ENCODE data around the gene STPG2. TPM values are rescaled to one million over a fixed set of nuclear protein-coding genes. Genes with fewer than 3 reads are reported as not detected.
A peak's percentile ranks its signal among the peaks of the same experiment; 100 is the strongest.

The STPG2 gene
- total RNA-seq, 1 experiment from 2014 or later = 0.61 TPM

DNA sequence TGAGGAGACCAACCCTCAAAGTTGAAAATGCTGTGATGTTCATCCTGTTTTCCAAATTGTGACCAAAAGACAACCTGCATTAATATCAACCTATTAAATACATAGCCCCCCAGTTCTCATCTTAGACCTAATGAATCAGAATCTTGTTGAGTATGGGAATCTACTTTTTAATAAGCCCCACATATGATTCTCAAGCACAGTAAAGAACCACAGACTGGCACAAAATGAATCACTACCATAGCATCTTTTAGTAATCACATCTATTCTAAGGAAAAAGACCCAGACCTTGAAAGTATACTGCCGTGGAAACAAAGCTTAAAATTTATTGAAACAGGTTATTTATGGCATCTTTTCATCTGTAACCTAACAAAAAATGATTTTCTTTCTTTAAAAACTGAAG, 152.9 kb downstream of the STPG2 start:
- POLR2A ChIA-PET = no interaction called here

DNA sequence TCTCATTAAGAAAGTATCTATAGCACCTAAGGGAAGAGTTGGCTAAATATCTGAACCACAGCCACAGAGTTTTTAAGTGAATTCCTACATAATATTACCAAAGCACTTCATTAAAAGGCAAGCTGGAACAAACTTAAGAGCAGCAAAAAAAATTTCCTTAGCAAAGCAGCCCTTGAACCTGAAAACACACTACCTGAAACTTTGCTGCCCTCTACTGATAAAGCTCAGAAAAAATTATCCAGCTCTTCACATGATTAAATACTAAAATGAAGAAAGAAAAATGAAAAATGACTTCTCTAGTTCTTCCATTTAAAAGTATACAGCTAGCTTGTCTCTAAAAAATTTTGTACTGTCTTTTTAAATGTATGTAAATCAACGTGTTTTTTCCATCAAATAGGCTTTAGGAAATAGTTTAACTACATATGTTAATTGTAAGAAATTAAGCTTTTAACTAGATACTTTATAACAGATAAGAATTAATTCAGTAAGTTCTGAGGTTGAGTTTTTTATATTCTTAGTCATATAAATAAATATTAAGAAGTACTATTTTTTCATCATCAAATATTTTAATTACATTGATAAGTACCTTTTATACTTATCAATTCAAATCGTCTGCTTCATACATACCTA, 156.1 kb downstream of the STPG2 start:
- no peak overlapping the region for H3K4me3 Mint-ChIP-seq (ENCODE audit: unreplicated experiment)
- no peaks in the 10 kb centered on the region for H3K9me3 Mint-ChIP-seq (ENCODE audit: unreplicated experiment)
- ChIA-PET POLR2A (interaction anchor here (0.7 kb wide), 1 partner anchor 1463 kb away, joined by 3 read pairs; no protein-coding TSS in a partner anchor), CTCF (interaction anchor here (0.6 to 1.8 kb wide), 8 partner anchors 10 to 1948 kb away, joined by 3 to 7 read pairs (median 3); no protein-coding TSS in a partner anchor)
- TF ChIP-seq, protein P1, sequence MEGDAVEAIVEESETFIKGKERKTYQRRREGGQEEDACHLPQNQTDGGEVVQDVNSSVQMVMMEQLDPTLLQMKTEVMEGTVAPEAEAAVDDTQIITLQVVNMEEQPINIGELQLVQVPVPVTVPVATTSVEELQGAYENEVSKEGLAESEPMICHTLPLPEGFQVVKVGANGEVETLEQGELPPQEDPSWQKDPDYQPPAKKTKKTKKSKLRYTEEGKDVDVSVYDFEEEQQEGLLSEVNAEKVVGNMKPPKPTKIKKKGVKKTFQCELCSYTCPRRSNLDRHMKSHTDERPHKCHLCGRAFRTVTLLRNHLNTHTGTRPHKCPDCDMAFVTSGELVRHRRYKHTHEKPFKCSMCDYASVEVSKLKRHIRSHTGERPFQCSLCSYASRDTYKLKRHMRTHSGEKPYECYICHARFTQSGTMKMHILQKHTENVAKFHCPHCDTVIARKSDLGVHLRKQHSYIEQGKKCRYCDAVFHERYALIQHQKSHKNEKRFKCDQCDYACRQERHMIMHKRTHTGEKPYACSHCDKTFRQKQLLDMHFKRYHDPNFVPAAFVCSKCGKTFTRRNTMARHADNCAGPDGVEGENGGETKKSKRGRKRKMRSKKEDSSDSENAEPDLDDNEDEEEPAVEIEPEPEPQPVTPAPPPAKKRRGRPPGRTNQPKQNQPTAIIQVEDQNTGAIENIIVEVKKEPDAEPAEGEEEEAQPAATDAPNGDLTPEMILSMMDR (IDR thresholded peaks at IDR 0.05; ENCODE audit: unreplicated experiment) = peak; percentile 47
- BruUV-seq (replicated peaks) = no TSS peak
- no peaks in the 10 kb centered on the region for H3K36me3 Mint-ChIP-seq (ENCODE audit: insufficient read depth, unreplicated experiment)
- H3K27ac Mint-ChIP-seq (ENCODE audit: low read depth, unreplicated experiment) = no peak overlapping the region
- H3K27me3 Mint-ChIP-seq (ENCODE audit: insufficient read depth, unreplicated experiment) = no peaks in the 10 kb centered on the region
- DNase-seq (ENCODE audit: unreplicated experiment) = peak; percentile 49
- H3K4me1 Mint-ChIP-seq (ENCODE audit: insufficient read depth, unreplicated experiment) = no peaks in the 10 kb centered on the region
- intact Hi-C loops (cut with micrococcal nuclease) = loop anchor here (2.0 kb wide), 2 partner anchors 266 to 1634 kb away; no protein-coding TSS in a partner anchor

More for the DNA sequence above, 152.9 kb downstream of the STPG2 start:
- no TSS peak for BruUV-seq (replicated peaks)
- Mint-ChIP-seq H3K4me3 (ENCODE audit: unreplicated experiment) (no peak overlapping the region), H3K27me3 (ENCODE audit: insufficient read depth, unreplicated experiment) (no peaks in the 10 kb centered on the region), H3K4me1 (ENCODE audit: insufficient read depth, unreplicated experiment) (peaks cover 4% of the 10 kb centered on the region), H3K36me3 (ENCODE audit: insufficient read depth, unreplicated experiment) (no peaks in the 10 kb centered on the region), H3K27ac (ENCODE audit: low read depth, unreplicated experiment) (no peak overlapping the region), H3K9me3 (ENCODE audit: unreplicated experiment) (peaks cover 5% of the 10 kb centered on the region)
- no peak for DNase-seq (ENCODE audit: unreplicated experiment)
- CTCF ChIA-PET = interaction anchor here (0.6 kb wide), 1 partner anchor 300 kb away, joined by 3 read pairs; no protein-coding TSS in a partner anchor
- TF ChIP-seq, protein P1 (IDR thresholded peaks at IDR 0.05; ENCODE audit: unreplicated experiment) = no peak
- intact Hi-C loops (cut with micrococcal nuclease) = no loop called here

DNA sequence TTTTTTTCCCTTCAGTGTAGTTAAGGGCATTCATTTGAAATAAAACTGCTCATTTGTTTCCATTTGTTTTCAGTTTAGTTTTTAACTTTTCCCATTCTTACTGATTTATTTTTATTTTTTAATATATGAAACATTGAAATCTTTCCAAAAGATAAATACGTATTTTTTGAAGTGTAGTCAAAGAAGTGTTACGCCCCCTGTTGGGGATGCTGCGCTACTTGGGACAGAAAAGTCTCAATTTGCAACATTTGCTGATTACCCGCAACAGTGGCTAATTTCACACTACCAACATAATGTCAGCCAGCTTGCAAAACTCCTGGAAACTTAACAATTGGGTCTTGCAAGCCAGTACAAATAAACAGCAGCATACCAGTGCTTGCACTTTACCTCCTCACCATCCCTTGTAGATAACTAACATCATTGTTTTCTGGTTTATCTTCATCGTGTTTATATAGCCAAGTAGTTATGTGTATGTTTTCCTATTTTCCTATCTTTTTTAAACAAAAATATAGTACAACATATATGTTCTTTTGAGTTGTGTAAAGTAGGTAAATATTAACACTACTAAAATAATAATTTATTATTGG, 158.6 kb downstream of the STPG2 start:
- no peaks in the 10 kb centered on the region for H3K36me3 Mint-ChIP-seq (ENCODE audit: insufficient read depth, unreplicated experiment)
- DNase-seq (ENCODE audit: unreplicated experiment) = peak; percentile 13
- TF ChIP-seq, protein P1 (IDR thresholded peaks at IDR 0.05; ENCODE audit: unreplicated experiment) = no peak
- H3K27ac Mint-ChIP-seq (ENCODE audit: low read depth, unreplicated experiment) = no peak overlapping the region
- ChIA-PET CTCF (interaction anchor here (0.7 kb wide), 1 partner anchor 271 kb away, joined by 5 read pairs; no protein-coding TSS in a partner anchor), POLR2A (no interaction called here)
- no peaks in the 10 kb centered on the region for H3K27me3 Mint-ChIP-seq (ENCODE audit: insufficient read depth, unreplicated experiment)
- H3K9me3 Mint-ChIP-seq (ENCODE audit: unreplicated experiment) = no peaks in the 10 kb centered on the region
- no TSS peak for BruUV-seq (replicated peaks)
- no peaks in the 10 kb centered on the region for H3K4me1 Mint-ChIP-seq (ENCODE audit: insufficient read depth, unreplicated experiment)
- H3K4me3 Mint-ChIP-seq (ENCODE audit: unreplicated experiment) = no peak overlapping the region
- intact Hi-C loops (cut with micrococcal nuclease) = no loop called here

DNA sequence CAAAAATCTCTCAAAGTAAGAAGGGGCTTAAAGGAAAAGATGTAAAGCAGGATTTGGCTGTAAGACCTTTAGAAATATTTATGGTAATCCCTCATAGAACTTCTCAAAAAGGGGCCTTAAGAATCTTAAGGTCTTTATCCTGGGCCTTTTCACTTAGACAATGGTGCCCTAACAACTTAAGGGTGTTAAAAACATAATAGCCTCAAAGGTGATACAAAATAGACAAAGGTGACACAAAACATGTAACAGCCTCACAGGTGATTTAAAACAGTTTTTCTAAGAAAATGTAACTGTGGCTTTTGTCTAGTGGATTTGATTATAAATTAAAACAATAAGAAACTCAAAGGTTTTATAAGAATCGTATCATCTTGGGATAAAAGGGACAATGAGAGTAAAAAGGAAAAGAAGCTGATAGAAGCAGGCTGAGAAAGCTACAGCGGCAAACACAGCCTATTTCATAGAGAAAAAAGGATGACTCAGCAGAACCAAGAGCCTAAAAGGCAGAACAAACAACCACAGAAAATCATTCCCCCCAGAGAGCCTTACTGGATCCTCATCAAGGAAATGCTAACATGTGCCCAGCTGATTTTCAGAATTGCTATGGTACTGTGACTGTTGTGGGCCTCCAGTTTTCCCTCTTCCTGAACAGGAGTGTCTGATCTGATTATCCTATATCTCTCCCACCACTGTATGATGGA, 164.3 kb downstream of the STPG2 start:
- ChIA-PET POLR2A (no interaction called here), CTCF (no interaction called here)
- no peak overlapping the region for H3K27ac Mint-ChIP-seq (ENCODE audit: low read depth, unreplicated experiment)
- no peaks in the 10 kb centered on the region for H3K4me1 Mint-ChIP-seq (ENCODE audit: insufficient read depth, unreplicated experiment)
- no peaks in the 10 kb centered on the region for H3K9me3 Mint-ChIP-seq (ENCODE audit: unreplicated experiment)
- intact Hi-C loops (cut with micrococcal nuclease) = no loop called here
- H3K36me3 Mint-ChIP-seq (ENCODE audit: insufficient read depth, unreplicated experiment) = no peaks in the 10 kb centered on the region
- no peak overlapping the region for H3K4me3 Mint-ChIP-seq (ENCODE audit: unreplicated experiment)
- no peak for DNase-seq (ENCODE audit: unreplicated experiment)
- no peaks in the 10 kb centered on the region for H3K27me3 Mint-ChIP-seq (ENCODE audit: insufficient read depth, unreplicated experiment)
- TF ChIP-seq, protein P1 (IDR thresholded peaks at IDR 0.05; ENCODE audit: unreplicated experiment) = no peak
- no TSS peak for BruUV-seq (replicated peaks)
